Islet of Langerhans (tissue), 1 donor: ENCODE measurements around the gene CCDC12.

Experiments used
- FAIRE-seq: peaks from one replicate; lab custom pipeline; 2011; peaks lifted over from hg19 to GRCh38; lab: Jason Lieb, UNC

CCDC12 gene

DNA sequence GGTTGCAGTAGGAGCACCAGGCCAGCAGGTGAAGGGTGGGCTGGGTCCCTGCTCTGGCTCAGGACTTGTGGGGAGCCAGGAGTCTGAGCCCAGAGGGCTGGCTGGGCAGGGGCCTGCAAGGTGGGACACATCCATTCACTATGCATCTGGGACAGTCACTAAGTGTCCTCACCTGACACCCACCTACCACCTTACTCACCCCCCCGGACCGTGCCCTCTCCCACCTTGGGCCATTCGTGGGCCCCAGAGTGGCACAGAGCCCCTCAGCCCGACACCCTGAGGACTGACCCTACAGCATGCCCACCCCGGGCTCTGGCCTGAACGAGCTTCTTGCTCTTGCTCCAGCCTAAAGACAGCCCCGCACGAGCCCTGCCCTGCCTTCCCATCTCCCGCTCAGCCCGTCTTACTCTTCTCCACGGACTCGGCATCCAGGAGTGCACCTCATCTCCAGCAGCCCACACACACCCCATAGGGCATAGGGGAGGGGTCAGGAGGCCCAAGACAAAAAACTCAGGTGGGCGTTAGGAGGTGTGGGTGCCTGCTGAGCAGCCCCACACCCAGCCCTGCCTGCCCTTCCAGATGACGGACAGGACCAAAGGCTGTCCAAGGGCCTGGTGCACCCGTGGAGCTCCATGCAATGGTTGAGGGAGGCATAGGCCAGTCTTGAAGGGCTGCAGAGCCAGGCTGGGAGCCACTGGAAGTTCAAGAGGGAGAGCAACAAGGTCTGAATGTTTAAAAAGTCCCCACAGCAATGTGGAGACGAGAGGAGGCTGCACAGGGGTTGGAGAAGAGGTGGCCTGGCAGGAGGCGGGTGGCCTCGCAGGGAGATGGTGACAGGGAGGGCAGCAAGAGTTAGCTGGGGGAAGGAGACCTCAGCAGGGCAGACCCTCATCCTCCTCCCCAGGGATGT is 72.0 kb downstream of the CCDC12 start:
- no peak for FAIRE-seq

DNA sequence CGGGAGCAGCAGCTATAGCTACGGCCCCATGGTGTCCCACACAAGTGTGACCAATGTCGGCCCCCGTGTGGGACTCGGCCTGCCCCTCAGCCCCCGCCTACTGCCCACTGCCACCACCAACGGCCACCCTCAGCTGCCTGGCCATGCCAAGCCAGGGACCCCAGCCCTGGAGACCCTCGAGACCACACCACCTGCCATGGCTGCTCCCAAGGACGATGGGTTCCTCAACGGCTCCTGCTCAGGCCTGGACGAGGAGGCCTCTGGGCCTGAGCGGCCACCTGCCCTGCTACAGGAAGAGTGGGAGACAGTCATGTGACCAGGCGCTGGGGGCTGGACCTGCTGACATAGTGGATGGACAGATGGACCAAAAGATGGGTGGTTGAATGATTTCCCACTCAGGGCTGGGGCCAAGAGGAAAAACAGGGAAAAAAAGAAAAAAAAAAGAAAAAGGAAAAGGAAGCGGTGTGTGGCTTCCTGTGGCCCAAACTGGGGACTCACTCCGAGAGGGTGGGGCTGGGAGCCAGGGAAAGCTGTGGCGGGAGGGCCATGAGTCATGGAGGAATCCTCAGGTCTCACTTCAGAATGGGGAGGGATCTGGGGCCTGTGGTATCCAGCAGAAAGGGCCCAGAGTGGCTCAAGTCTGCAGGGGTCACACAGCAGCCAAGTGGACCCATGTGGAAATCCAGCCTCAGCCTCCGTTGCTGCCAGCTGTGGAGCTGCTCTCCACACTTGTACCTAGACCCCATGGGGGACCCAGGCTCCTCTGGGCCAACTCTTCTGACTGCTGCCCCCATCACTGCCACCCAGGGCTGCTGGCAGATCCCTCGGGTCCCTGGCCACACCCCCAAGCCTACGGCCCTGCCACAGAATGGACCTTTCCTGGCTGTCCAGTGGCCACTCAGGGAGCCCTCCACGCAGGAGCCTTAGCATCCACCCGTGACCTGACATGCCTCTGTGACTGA is 72.9 kb downstream of the CCDC12 start:
- no peak for FAIRE-seq

DNA sequence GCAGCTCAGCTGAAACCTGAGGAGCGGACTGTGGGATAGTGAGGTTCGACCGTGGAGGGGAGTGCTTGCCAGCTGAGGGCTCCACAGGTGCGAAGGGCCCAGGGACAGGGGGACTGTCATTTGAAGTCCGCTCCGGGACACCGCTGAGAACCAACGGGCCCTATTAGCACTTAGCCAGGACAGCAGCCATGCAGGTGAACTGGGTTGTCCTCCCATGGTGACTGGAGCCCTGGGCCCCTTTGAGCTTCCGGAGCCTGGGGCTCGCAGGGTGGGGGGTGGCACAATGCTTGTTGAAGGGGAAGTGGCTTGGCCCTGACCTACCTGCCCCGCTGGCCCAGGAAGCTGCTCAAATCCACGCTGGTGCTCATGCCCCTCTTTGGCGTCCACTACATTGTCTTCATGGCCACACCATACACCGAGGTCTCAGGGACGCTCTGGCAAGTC is 74.3 kb downstream of the CCDC12 start:
- no peak for FAIRE-seq

DNA sequence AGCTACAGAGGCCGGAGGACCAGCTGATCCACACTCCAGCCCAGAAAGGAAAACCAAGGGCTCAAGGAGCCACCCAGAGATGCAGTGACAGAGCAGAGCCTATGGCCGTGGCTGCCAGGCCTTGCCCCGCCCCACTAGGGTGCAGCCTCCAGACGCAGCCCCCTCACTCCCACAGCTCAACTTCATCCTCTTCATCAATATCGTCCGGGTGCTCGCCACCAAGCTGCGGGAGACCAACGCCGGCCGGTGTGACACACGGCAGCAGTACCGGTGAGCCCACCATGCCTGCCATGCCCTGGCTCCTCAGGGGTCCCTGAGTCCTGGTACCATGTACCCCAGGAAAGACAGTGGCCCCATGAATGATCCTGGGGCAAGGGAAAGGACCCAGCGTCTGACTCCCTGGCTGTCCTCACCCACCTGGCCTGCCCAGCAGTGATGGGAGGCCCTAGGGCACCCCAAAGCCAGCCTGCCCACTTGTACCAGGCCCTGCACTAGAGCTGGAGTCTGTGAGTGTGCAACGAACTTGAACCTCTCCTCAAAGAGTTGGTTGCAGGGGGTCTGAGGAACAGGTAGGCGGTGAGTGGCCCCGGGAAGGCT is 74.9 kb downstream of the CCDC12 start:
- FAIRE-seq: no peak

DNA sequence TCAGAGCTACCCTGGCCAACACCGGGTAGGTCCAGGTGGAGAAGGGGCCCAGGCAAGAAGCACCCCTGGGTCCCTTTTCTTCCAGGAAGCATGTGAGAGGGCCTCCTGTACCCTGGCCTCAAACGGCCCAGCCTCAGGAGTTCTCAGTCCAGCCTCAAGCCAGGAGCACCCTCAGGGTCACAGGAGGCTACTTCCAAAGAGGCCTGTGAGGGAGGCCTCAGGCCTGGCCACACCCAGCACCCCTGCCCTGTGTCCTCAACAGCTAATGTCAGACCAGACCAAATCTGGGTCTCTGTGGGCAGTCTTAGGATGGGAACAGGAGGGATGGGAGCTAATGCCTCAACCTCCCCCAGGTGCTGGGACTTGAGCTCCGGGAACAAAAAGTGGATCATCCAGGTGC is 75.5 kb downstream of the CCDC12 start:
- no peak for FAIRE-seq

DNA sequence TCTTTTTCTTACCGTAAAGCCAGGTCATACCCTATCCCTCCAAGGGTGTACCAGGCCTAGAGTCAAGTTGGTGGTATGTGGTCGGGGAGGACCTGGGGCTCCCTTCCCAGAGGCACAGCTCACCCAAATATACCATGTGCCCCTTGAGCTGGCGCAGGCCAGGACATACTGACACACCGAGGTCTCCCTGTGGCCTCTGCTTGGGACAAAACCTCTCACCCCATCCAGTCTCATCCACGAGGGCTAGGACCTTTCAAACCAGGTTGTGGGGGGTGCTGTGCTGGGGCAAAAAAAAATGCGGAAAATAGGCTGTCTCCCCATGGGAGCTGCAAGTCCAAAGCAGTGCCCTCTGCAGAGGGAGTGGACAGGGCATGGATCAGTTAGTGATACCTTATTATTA is 76.2 kb downstream of the CCDC12 start:
- no peak for FAIRE-seq

DNA sequence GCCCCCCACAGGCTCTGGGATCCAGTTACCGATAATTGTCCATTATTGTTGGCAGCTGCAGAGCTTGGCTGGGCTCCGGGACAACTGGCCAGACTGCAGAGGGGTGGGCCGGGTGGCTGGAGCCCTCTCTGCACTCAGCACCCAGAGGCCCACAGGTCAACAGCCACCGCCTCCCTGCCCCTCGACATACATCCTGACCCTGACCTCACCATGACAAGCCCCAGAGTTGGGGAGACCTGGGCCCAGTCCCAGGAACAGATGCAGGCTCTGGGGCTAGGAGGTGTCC is 76.6 kb downstream of the CCDC12 start:
- no peak for FAIRE-seq

DNA sequence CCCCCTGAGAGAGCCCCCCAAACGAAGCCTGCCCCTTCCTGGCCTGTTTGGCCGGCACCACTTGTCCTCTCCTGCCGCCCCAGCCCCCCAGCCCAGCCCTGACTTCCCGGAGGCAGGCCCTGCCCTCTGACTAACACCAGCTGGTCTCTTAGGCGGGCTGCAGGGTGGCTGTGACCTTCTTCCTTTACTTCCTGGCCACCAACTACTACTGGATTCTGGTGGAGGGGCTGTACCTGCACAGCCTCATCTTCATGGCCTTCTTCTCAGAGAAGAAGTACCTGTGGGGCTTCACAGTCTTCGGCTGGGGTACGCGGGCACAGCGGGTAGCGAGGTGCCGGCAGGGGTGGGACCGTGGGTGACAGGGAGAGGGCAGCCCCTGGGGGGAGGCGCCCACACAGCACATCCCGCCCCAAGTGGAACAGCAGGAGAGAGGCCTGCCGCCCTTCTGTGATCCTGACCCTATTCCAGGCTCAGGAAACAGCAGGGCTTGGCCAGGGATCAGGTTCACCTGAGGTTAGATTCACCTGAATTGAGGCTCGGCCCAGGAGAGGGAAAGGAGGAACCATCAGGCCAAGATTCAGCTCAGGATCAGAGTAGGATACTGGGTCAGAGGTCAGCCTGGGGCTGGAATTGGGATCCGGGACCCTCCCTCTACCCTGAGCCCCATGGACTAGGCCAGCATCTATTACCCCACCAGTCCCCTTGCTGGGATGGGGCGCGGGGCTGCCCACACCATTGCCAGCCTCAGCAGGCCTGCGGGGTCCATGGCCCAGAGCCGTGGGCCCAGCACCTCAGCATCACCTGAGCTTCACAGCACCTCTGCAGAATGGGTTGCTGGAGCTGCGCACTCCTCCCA is 77.2 kb downstream of the CCDC12 start:
- no peak for FAIRE-seq

DNA sequence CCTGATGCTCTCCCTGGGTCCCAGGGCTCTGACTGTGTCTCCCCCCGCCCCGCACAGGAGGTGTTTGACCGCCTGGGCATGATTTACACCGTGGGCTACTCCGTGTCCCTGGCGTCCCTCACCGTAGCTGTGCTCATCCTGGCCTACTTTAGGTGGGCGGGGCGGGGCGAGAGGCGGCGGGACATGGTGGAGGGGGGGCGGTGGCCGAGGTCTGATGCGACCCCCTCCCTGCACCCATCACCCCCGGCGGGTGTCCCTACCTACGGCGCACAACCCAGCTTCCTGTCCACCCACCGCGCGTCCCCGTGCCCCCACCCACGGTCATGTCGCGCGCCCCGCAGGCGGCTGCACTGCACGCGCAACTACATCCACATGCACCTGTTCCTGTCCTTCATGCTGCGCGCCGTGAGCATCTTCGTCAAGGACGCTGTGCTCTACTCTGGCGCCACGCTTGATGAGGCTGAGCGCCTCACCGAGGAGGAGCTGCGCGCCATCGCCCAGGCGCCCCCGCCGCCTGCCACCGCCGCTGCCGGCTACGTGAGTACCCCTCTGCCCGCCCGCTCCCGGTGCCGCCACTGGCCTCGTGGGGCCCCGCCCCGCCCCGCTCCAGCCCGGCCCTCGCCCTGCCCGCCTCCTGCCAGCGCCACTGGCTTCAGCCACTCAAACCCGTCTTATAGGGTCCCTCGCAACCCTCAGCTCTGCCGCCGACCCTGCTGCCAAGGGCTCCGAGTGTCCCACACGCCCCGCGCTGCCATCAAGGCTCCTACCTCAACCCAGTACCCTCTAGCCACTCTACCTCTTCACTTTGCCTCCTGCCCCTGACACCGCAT is 78.0 kb downstream of the CCDC12 start:
- no peak for FAIRE-seq

DNA sequence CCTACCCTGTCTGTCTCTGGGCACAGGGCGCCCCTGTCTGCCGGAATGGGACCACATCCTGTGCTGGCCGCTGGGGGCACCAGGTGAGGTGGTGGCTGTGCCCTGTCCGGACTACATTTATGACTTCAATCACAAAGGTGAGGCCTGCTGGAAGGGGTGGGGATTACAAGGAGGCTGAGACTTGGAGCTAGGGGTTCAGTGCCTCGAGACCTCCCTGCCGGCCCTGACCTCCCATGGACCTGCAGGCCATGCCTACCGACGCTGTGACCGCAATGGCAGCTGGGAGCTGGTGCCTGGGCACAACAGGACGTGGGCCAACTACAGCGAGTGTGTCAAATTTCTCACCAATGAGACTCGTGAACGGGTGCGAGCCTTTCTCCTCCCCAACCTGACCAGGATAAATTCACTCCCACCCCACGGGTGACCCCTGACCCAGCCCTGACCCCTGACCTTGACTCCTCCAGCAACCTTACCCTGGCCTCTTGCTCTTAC is 78.7 kb downstream of the CCDC12 start:
- FAIRE-seq: no peak

DNA sequence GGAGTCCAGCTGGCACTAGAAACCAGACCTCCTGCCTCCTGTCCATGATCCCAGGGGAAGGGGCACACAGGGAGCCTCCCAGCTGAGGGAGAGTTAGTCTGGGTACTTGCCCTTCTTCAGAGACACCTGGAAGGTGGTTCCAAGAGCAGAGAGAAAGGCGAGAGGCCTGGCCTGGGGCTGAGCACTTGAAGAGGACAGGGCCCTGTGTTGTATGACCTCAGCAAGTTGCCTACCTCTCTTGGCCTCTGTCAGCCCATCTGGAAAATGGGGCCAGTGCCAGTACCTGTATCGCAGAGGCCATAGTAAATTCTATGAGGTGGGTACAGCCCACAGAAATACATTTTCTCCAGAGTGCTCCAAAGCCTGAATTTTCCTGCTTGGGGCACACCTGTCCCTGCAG is 79.5 kb downstream of the CCDC12 start:
- no peak for FAIRE-seq

DNA sequence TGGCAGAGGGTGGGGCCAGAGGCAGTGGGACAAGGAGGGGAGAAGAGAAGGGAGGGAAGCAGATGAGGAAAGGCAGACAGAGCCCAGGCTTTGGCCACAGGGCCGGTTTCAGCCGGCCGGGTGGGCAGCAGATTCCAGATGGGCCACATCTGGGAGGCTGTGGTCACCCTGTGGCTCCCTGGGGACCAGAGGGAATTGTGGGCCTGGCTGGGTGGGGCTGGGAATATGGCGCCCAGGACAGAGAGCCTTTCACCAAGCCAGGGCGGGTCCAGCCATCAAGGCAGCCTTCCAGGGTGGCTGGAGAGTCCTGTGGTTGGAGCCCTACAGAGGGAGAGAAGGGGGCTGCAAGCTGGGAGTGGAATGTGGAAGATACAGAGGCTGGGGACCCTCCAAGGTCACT is 80.2 kb downstream of the CCDC12 start:
- FAIRE-seq: no peak

DNA sequence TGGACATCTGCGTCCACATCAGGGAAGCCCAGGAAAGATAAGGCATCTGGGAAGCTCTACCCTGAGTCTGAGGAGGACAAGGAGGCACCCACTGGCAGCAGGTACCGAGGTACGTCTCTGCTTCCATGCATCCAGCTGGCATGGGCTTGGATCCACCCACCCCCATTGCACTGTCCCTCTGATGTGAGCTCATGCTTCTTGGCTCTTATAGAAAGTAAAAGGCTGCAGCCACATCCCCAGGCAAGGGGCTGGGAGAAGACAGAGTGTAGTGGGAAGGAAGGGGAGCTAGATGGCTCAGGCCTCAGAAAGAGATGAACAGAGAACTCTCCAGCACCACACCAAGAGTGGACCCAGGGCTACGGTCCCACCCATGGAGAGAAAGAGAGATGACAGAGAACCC is 80.8 kb downstream of the CCDC12 start:
- no peak for FAIRE-seq

DNA sequence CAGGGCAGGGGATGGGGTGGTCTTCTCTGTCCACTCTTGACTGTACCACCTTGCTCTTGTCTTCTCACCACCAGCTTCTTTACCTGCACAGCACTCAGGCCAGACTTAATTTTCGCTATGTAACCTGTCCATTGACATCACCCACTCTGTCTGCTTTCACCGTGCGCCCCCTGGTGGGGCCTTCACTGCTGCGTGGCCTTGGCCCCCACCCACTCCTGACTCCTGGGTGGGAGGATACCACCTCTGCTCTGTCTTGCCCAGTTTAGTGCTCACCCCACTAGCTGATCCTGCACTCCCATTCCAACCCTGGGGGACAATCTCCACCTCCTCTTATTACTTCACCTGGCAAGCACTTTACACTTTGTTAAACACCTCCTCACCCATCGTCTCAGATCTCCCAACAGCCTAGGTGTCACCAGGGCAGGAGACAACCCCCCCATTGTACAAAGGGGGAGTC is 81.3 kb downstream of the CCDC12 start:
- no peak for FAIRE-seq

DNA sequence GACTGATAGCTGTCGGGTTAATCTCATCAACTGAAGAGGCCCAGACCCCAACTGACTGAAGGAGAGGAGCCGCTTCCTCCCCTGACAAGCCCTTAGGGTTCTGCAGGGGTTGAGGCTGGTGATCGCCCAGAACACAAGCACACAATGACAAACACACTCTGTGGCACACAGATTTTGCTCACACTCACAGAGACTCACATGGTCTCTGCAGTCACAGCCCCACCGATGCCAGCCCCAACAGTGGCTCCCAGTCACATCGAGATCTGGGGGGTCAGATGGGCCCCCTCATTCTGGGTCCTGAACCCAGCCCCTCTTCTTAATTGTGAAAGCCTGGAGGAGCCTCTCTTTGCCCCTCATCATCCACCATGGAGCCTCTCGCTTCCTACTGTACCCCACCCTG is 82.3 kb downstream of the CCDC12 start:
- no peak for FAIRE-seq

DNA sequence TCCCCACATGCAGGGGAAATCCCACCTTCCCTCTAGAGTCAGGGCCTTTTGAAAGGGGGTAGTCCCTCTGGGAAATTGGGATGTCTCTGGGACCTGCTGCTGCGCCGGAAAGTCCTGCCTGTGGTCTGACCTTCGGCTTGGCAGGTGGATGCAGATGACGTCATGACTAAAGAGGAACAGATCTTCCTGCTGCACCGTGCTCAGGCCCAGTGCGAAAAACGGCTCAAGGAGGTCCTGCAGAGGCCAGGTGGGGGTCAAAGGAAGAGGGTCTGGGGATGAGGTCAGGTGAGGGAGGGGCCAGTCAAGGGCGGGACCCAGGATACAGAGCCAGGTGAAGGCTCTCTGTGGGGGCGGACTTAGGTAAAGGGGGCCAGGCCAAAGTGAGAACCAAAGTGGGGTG is 82.8 kb downstream of the CCDC12 start:
- no peak for FAIRE-seq

DNA sequence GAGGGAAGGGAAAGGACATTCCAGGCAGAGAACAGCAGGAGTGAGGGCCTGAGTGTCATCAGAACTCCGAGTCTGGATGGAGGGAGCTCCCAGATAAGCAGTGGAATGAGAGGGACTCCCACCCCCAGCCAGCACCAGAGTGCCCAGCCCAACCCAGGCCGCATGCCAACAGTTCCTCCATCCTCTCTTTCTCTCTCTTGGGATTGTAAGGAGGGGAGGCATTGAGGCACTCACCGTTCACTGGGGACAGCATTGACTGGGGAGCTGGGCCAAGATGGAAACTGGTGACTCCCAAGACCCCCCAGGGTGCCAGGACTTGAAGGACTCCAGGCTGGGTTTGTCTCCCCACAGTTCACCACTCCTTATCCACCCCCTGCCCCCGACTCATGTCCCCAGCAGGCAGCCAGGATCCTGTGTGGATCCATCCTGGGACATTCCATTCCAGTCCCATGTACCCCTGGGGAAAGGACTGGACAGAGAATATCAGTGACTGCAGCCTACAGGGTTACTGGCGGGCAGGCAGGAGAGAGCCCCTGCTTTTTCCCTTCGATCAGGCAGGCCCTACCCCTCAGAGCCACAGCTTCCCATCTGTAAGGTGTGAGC is 83.3 kb downstream of the CCDC12 start:
- no peak for FAIRE-seq

DNA sequence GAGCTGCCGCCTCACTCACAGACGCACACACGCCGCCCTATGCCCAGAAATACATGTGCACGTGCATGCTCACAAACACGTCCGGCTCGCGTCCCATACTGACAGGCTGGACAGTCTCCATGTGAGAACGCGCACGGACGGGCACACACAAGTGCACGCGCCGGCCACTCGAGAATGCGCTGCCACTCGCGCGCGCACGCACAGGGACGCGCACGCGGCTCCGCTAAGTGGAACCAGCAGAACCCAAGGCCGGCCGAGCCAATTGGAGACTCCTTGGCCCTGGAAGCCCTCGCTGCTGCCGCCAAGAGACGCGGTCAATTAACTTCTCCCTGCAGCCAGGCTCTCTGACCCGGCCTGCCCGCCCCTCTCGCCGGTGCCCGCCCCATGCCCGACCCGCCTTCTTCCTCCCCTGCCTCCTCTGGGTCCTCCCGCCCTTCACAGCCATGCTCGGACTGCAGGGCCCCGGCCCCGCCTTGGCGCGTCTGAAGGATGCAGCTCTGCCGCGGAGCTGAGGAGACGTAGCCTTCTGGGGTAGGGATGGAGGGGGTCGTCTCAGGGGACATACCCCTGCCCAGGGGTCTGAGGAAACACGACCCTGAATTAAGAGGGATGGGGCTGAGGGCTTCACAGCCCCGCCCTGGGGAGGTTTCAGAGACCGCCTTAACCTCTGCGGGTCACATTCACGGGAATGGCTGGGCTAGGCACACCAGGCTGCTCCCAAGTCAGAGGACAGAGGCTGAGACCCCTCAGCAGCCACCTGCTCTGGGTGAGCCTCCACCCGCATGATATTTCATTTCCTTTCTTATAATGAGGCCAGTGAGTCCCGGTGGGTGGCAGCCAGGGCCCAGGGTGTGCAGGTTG is 84.0 kb downstream of the CCDC12 start:
- FAIRE-seq: no peak

DNA sequence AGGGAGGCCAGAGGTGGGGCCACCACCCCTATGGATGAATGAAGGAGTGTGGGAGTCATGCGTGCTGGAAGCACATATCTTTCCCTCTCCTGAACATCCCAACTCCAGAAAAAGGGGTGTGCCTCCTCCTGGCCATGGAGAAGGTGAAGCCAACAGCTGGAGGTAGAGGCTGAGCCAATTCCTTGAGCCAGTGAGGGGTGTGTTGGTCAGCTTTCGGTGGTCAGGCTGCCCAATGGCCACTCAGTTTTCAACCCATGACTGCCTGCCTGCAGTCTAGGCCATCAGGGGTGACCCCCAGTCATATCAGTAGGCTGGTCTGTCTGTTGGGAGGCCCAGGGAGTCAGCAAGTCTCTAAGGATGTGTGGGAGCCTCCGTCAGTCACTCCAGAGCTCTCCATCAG is 85.4 kb downstream of the CCDC12 start:
- no peak for FAIRE-seq
